Fibroblast of the conjunctiva (primary cell): ENCODE data around the gene COPE.
"Not testable (repeated sequence)": the region's sequence is repeated elsewhere in the genome, so short reads cannot be mapped to it uniquely, and the experiment has no call there.

ENCODE experiments used
- DNase-seq: peaks from one replicate; pipeline ENCODE4 v3.0.0-alpha.2; 2010; ENCODE audit warnings: low read depth

The COPE gene

GRCh38 chr19:18908917-18909619 is 10.1 kb downstream of the COPE start:
- no peak for DNase-seq

- no peak for DNase-seq
Observed at GRCh38 chr19:18906605-18907519, 12.3 kb downstream of the COPE start.

GRCh38 chr19:18905513-18906236 is 13.5 kb downstream of the COPE start:
- no peak for DNase-seq

GRCh38 chr19:18905058-18905456 is 14.1 kb downstream of the COPE start:
- no peak for DNase-seq

GRCh38 chr19:18904334-18905057 is 14.7 kb downstream of the COPE start:
- DNase-seq = no peak

- no peak for DNase-seq
Observed at GRCh38 chr19:18903156-18904037, 15.8 kb downstream of the COPE start.

GRCh38 chr19:18902519-18902918 is 16.7 kb downstream of the COPE start:
- not testable (repeated sequence) for DNase-seq

- DNase-seq = no peak
Observed at GRCh38 chr19:18901491-18901890, 17.7 kb downstream of the COPE start.

- no peak for DNase-seq
Observed at GRCh38 chr19:18900700-18901481, 18.3 kb downstream of the COPE start.

- DNase-seq = no peak
Observed at GRCh38 chr19:18899624-18900560, 19.3 kb downstream of the COPE start.

GRCh38 chr19:18898607-18899408 is 20.4 kb downstream of the COPE start:
- no peak for DNase-seq

GRCh38 chr19:18898081-18898606 is 21.0 kb downstream of the COPE start:
- DNase-seq = no peak

- no peak for DNase-seq
Observed at GRCh38 chr19:18897094-18898029, 21.8 kb downstream of the COPE start.

- DNase-seq = no peak
Observed at GRCh38 chr19:18896421-18896841, 22.8 kb downstream of the COPE start.

- DNase-seq = no peak
Observed at GRCh38 chr19:18895824-18896341, 23.3 kb downstream of the COPE start, which contains the start of gene CERS1. Gene CERS1 (minus strand): TSS chr19:18896158. CDS start chr19:18896072, 86 bp downstream.
